H1 (cell line): ENCODE data around the gene SULF2.

Experiments
- CTBP2 ChIP-seq: IDR thresholded peaks from 2 replicates; pipeline ENCODE4 v1.7.0; 2011; ENCODE audit warnings: borderline replicate concordance, mild to moderate bottlenecking, moderate library complexity, mixed read lengths, low read length; ENCODE audit not compliant: insufficient read depth, insufficient read length
- CTCF ChIP-seq, 3 experiments: IDR thresholded peaks; 1 replicate in 2 of 3; 2 replicates in 1 of 3; pipeline versions ENCODE4 v1.5.1 to v1.6.1; 2011; ENCODE audit warnings: low read length in 3 of 3, mild to moderate bottlenecking in 3 of 3, inconsistent platforms in 2 of 3, low read depth in 1 of 3, moderate library complexity in 1 of 3; ENCODE audit not compliant: insufficient read depth in 1 of 3; ENCODE audit errors: control extremely low read depth in 1 of 3
- GABPA ChIP-seq: IDR thresholded peaks from 2 replicates; pipeline ENCODE4 v1.6.1; 2011; ENCODE audit warnings: mild to moderate bottlenecking, low read length, moderate library complexity, borderline replicate concordance; ENCODE audit not compliant: insufficient read depth
- JUND ChIP-seq: IDR thresholded peaks from 2 replicates; pipeline ENCODE4 v1.6.1; 2011; ENCODE audit warnings: mild to moderate bottlenecking, improper control_type of control experiment, low read length
- POLR2A ChIP-seq, 2 experiments: IDR thresholded peaks; 1 replicate in 1 of 2; 2 replicates in 1 of 2; pipeline ENCODE4 v1.6.1; 2011; ENCODE audit warnings: low read depth in 2 of 2, low read length in 2 of 2, mild to moderate bottlenecking in 2 of 2; ENCODE audit errors: control extremely low read depth in 1 of 2
- POLR2AphosphoS5 ChIP-seq: IDR thresholded peaks from 2 replicates; pipeline ENCODE4 v1.6.1; 2011; ENCODE audit warnings: low read depth, low read length
- RNF2 ChIP-seq: fragments of 200-900, 300-1000 bp; sonication (generic); IDR thresholded peaks from 2 replicates; pipeline ENCODE4 v1.7.1; 2016; ENCODE audit warnings: borderline replicate concordance, low read depth, mild to moderate bottlenecking, antibody characterized with exemption, low read length; ENCODE audit not compliant: poor library complexity, severe bottlenecking; ENCODE audit errors: missing control alignments
- SIX5 ChIP-seq: IDR thresholded peaks from 2 replicates; pipeline ENCODE4 v1.6.1; 2011; ENCODE audit warnings: mild to moderate bottlenecking, low read depth, low read length
- SP2 ChIP-seq: IDR thresholded peaks from 2 replicates; pipeline ENCODE4 v1.6.1; 2012; ENCODE audit warnings: mild to moderate bottlenecking, low read length, inconsistent platforms
- TEAD4 ChIP-seq: IDR thresholded peaks from 2 replicates; pipeline ENCODE4 v1.6.1; 2012; ENCODE audit warnings: low read depth, low read length, inconsistent platforms, mixed read lengths
- YY1 ChIP-seq: IDR thresholded peaks from 2 replicates; pipeline ENCODE4 v1.6.1; 2011; ENCODE audit warnings: low read depth, mild to moderate bottlenecking, low read length

- TF ChIP-seq POLR2A (IDR thresholded peaks at IDR 0.05; ENCODE audit: control extremely low read depth in 1 of 2, low read depth in 2 of 2, low read length in 2 of 2): no peak
- no peak for TF ChIP-seq CTCF (IDR thresholded peaks at IDR 0.05; ENCODE audit: control extremely low read depth in 1 of 3, insufficient read depth in 1 of 3, low read depth in 1 of 3, low read length in 3 of 3)
- no peak for TF ChIP-seq SIX5
- no peak for TF ChIP-seq JUND
- TF ChIP-seq GABPA: no peak
- TF ChIP-seq POLR2AphosphoS5: no peak
- no peak for TF ChIP-seq TEAD4
- no peak for TF ChIP-seq YY1
- no peak for TF ChIP-seq RNF2
- TF ChIP-seq SP2: no peak
- TF ChIP-seq CTBP2: no peak
These were observed 37.6 kb downstream of the SULF2 start for GRCh38 chr20:47747669-47748031.
